Measurements from ENCODE around the gene EPS8L3. TPM values are rescaled to one million over a fixed set of nuclear protein-coding genes. Genes with fewer than 3 reads are reported as not detected.
"Not testable (repeated sequence)": the region's sequence is repeated elsewhere in the genome, so short reads cannot be mapped to it uniquely, and the experiment has no call there.

EPS8L3 gene
- total RNA-seq, 1 experiment from 2014 or later: not detected

DNA sequence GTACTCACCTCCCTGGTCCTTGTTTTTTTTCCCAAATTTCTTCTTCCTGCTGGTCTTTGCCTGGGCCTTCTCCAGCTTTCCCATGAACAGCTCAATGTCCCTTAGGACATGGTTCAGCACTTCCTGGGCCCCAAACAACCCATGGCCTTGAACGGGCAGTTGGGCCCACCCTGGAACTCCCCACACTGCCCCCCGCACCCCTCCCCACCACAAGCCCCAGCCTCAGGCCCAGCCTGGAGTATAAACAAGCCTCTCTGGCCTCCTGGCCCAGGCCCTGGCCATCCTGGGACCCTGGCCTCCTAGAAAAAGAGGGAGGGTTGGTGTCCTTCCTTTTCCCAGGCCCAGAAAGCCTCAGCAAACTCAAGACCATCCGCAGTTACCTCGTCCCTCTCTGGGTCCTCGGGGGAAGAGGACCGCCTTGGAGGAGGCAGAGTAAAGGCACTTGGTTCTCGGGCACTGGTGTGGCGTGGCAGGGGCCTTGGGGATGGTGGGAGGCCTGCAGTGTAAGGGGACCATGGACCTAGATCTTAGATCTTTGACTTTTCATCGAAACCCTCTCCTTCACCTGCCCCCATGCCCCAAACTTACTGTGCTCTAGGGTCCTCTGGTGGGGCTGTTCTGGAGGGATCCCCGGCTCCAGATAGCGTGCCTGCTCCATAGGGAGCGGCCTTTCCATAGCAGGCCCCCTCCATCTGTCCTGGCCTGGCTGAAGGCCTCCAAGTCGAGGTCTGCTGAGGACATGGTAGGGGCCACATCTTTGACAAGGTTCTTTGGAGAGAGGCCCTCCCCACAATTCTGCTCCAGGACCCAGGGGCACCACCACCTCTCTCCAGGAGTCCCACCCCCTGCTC lies 5.6 kb downstream of the EPS8L3 start:
- Histone ChIP-seq H3K36me3 (no peaks in the 10 kb centered on the region), H3K4me3 (no peak overlapping the region), H3K9me3 (replicated peaks) (no peaks in the 10 kb centered on the region), H3K27ac (no peak overlapping the region), H3K4me1 (replicated peaks) (peaks cover 6% of the 10 kb centered on the region), H3K27me3 (replicated peaks) (no peaks in the 10 kb centered on the region)
- peak in 1 of 2 experiments; percentile 32 for DNase-seq (ENCODE audit: low read depth in 1 of 2, low spot score in 2 of 2)

DNA sequence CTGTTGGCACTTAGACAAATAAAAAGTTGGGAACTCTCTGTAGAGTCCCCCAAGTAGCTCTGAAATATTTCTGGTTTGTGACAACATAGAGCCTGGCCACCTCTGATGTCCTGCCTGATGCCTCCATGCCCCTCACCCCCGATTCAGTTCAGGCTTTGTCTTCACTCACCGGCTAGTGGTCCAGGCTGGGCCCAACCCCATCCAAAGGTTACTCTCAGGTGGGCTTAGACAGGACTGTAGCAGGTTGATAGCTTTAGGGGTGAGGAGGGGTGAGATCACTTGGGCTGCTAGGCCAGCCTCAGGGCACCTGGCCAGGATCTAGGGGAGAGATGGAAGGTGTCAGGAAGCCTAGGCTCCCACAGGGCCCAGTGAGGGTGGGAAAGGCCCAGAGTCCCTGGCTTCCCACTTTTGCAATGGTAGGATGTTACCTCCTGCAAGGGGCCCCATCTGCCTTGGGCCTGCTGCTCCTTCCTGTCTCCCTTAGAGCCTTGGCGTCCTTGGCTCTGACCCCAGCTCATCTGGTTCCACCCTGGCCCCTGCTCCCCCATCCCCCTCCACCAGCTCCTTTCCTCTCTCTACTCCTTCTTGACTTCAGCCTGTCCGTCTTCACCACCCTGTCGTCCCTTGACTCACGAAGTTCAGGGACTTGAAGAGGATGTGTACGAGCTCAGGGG lies 6.7 kb downstream of the EPS8L3 start:
- no peaks in the 10 kb centered on the region; the same call in 1 of the 2 replicates for H3K4me1 ChIP-seq (replicated peaks)
- H3K27ac ChIP-seq: no peak overlapping the region
- H3K27me3 ChIP-seq (replicated peaks): no peaks in the 10 kb centered on the region
- peak in 1 of 2 experiments; percentile 33 for DNase-seq (ENCODE audit: low read depth in 1 of 2, low spot score in 2 of 2)
- no peaks in the 10 kb centered on the region for H3K9me3 ChIP-seq (replicated peaks)
- no peak overlapping the region for H3K4me3 ChIP-seq
- no peaks in the 10 kb centered on the region for H3K36me3 ChIP-seq

DNA sequence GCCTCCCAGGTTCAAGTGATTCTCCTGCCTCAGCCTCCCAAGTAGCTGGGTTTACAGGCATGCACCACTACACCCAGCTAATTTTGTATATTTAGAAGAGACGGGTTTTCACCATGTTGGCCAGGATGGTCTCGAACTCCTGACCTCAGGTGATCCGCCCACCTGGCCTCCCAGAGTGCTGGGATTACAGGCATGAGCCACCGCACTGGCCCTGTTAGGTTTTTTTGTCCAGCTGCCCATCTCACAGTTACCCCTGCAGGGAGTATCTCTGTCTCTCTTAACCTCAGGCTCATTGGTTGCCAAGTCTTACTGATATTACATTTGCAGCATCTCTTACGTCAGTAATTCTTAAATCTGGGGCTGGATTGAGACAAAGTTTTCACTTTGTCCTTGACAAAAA lies 7.4 kb downstream of the EPS8L3 start:
- peak in 1 of 2 experiments; percentile 16 for DNase-seq (ENCODE audit: low read depth in 1 of 2, low spot score in 2 of 2)
- not testable (repeated sequence) for H3K9me3 ChIP-seq (replicated peaks); H3K4me3 ChIP-seq; H3K27ac ChIP-seq; H3K36me3 ChIP-seq; H3K4me1 ChIP-seq (replicated peaks); H3K27me3 ChIP-seq (replicated peaks)

- no peaks in the 10 kb centered on the region; the same call in 1 of the 2 replicates for H3K4me1 ChIP-seq (replicated peaks)
- no peaks in the 10 kb centered on the region for H3K27me3 ChIP-seq (replicated peaks)
- no peaks in the 10 kb centered on the region for H3K9me3 ChIP-seq (replicated peaks)
- no peak overlapping the region for H3K27ac ChIP-seq
- DNase-seq (ENCODE audit: low read depth in 1 of 2, low spot score in 2 of 2): no peak
- no peak overlapping the region for H3K4me3 ChIP-seq
- H3K36me3 ChIP-seq: no peaks in the 10 kb centered on the region
These were observed 9.0 kb downstream of the EPS8L3 start for GRCh38 chr1:109754738-109755137.

DNA sequence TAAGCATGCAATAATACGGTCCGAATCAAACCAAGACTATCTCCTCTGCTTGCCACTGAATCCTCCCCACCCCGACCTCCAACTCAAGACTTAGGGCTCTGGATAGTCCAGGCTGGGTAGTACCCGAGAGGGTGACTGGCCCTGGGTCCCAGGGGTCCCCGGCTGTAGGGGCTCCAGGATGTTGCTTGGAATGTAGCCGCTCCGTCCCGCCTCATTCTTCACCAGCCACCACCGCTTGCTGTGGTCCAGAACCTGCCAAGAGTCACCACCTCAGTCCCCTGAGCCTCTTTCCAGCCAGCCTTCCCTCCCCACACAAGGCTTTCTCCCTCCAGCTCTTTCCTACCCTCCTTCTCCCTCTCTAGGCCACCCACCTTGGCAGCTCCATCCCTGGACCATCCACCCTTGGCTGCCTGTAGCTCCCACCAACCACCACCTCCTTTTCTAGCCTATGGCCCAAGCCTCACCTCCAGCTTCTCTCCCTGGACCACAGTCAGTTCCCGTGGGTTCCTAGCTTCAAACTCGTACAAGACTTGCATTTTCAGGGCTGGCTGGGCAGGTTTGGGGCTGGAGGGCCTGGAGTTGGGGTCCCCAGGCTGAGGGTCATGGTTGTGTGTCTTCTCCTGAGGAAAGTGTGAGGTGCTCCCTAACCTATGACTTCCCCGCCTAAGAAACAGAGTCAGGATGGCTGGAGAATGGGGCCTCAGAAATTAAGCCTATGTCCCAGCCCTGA lies 12.0 kb downstream of the EPS8L3 start:
- Histone ChIP-seq H3K4me3 (no peak overlapping the region), H3K36me3 (no peaks in the 10 kb centered on the region), H3K27me3 (replicated peaks) (0 out of 2 replicates have a peak, but pooled peaks cover 3% of the 10 kb centered on the region), H3K9me3 (replicated peaks) (no peaks in the 10 kb centered on the region), H3K4me1 (replicated peaks) (no peaks in the 10 kb centered on the region; the same call in 1 of the 2 replicates), H3K27ac (no peak overlapping the region)
- no peak for DNase-seq (ENCODE audit: low read depth in 1 of 2, low spot score in 2 of 2)

DNA sequence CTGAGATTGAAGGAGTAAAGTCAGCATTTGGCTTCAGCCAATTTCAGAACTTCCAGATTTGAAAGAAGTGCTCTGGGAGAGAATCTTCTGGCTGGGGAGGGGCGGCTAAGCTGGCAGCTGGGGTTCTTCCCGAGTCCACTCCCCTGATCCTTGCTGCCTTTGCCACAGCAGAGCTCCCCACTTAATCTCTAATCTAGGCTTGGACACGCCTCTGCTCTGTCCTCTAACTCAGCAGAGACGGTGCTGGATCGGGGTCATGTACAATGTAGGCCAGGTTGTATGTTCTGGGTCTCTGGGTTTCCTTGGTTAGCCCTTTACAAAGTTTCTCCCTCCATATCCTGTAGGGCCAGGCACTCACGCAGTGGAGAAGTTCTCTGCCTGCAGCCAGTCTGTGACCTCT lies 12.8 kb downstream of the EPS8L3 start:
- no peaks in the 10 kb centered on the region for H3K9me3 ChIP-seq (replicated peaks)
- no peaks in the 10 kb centered on the region for H3K36me3 ChIP-seq
- H3K27me3 ChIP-seq (replicated peaks): 0 out of 2 replicates have a peak, but pooled peaks cover 3% of the 10 kb centered on the region
- no peak overlapping the region for H3K4me3 ChIP-seq
- no peaks in the 10 kb centered on the region; the same call in 1 of the 2 replicates for H3K4me1 ChIP-seq (replicated peaks)
- DNase-seq (ENCODE audit: low read depth in 1 of 2, low spot score in 2 of 2): no peak
- no peak overlapping the region for H3K27ac ChIP-seq

DNA sequence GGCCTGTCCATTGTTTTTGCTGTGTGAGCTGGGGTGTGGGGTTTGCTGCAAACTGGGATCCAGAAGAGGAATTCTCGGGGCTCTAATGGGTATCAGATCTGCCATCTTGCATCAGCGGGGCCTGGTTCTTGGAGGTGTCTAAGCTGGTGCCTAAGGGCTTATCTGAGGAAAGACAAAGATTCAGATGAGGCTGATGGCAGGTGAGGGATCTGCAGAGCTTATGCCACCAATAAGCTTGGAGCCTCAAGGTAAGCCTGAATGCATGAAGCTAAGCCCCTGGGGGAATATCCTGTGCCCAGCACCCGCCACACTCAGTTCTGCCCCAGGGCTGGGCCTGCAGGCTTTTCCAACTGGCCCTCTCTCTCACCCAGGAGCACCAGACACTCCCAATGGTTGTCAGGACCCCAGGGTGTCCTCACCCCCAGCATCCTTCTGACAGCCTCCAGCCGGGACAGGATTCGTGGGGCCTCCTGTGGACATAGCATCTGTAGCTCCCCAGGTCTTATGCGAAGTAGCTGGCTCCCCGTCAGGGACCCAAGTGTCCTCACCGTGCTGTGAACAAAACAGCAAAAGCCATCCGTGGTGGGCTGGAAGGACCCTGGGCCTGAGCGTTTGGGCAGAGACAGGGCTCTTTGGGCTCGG lies 13.4 kb downstream of the EPS8L3 start:
- Histone ChIP-seq H3K9me3 (replicated peaks) (no peaks in the 10 kb centered on the region), H3K36me3 (no peaks in the 10 kb centered on the region), H3K27me3 (replicated peaks) (0 out of 2 replicates have a peak, but pooled peaks cover 3% of the 10 kb centered on the region), H3K4me3 (no peak overlapping the region), H3K4me1 (replicated peaks) (no peaks in the 10 kb centered on the region; the same call in 1 of the 2 replicates), H3K27ac (no peak overlapping the region)
- no peak for DNase-seq (ENCODE audit: low read depth in 1 of 2, low spot score in 2 of 2)

GRCh38 chr1:109749221-109749620 lies 14.5 kb downstream of the EPS8L3 start:
- Histone ChIP-seq H3K9me3 (replicated peaks) (no peaks in the 10 kb centered on the region), H3K36me3 (no peaks in the 10 kb centered on the region), H3K4me3 (no peak overlapping the region), H3K27ac (no peak overlapping the region), H3K4me1 (replicated peaks) (no peaks in the 10 kb centered on the region; the same call in 1 of the 2 replicates), H3K27me3 (replicated peaks) (0 out of 2 replicates have a peak, but pooled peaks cover 6% of the 10 kb centered on the region)
- DNase-seq (ENCODE audit: low read depth in 1 of 2, low spot score in 2 of 2): no peak

DNA sequence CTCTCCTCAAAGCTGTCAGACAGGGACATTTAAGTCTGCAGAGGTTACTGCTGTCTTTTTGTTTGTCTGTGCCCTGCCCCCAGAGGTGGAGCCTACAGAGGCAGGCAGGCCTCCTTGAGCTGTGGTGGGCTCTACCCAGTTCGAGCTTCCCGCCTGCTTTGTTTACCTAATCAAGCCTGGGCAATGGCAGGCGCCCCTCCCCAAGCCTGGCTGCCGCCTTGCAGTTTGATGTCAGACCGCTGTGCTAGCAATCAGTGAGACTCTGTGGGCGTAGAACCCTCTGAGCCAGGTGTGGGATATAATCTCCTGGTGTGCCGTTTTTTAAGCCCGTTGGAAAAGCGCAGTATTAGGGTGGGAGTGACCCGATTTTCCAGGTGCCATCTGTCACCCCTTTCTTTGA lies 15.4 kb downstream of the EPS8L3 start:
- not testable (repeated sequence) for H3K4me1 ChIP-seq (replicated peaks); H3K27ac ChIP-seq; H3K4me3 ChIP-seq; DNase-seq (ENCODE audit: low read depth in 1 of 2, low spot score in 2 of 2); H3K27me3 ChIP-seq (replicated peaks); H3K36me3 ChIP-seq; H3K9me3 ChIP-seq (replicated peaks)

GRCh38 chr1:109740615-109741373 lies 22.9 kb downstream of the EPS8L3 start, which contains the start of gene GSTM3:
GSTM3 (minus strand) TSS chr1:109741038; CDS start chr1:109740287, 751 bp downstream.
- H3K27me3 ChIP-seq (replicated peaks): 0 out of 2 replicates have a peak, but pooled peaks cover 5% of the 10 kb centered on the region
- peaks cover 13% of the 10 kb centered on the region for H3K4me1 ChIP-seq (replicated peaks)
- no peaks in the 10 kb centered on the region for H3K9me3 ChIP-seq (replicated peaks)
- H3K27ac ChIP-seq: peak within 1 kb of the TSS; percentile 69
- DNase-seq (ENCODE audit: low read depth in 1 of 2, low spot score in 2 of 2): no peak
- H3K4me3 ChIP-seq: peak within 1 kb of the TSS; percentile 67
- H3K36me3 ChIP-seq: peaks cover 34% of the 10 kb centered on the region

GRCh38 chr1:109739738-109740614 lies 23.7 kb downstream of the EPS8L3 start:
- H3K27me3 ChIP-seq (replicated peaks): 0 out of 2 replicates have a peak, but pooled peaks cover 5% of the 10 kb centered on the region
- peaks cover 35% of the 10 kb centered on the region for H3K36me3 ChIP-seq
- H3K4me1 ChIP-seq (replicated peaks): peaks cover 13% of the 10 kb centered on the region
- H3K9me3 ChIP-seq (replicated peaks): no peaks in the 10 kb centered on the region
- peak; percentile 82 to 88 for DNase-seq (ENCODE audit: low read depth in 1 of 2, low spot score in 2 of 2)
- peak overlapping the region; percentile 69 for H3K27ac ChIP-seq
- H3K4me3 ChIP-seq: peak overlapping the region; percentile 67

Measured in SJSA1 (cell line).